IPS-15b (cell line): ENCODE data around the gene ADAMTS10.

Experiments used
- H3K27me3 ChIP-seq: one replicate; pipeline ENCODE4 v1.6.1; 2013; ENCODE audit warnings: low read length; ENCODE audit not compliant: control insufficient read depth, insufficient read depth
- H3K36me3 ChIP-seq: one replicate; pipeline ENCODE4 v1.6.1; 2013; ENCODE audit warnings: low read length; ENCODE audit not compliant: control insufficient read depth, insufficient read depth
- H3K4me1 ChIP-seq: one replicate; pipeline ENCODE4 v1.6.1; 2013; ENCODE audit warnings: mild to moderate bottlenecking, low read length; ENCODE audit not compliant: control insufficient read depth, insufficient read depth
- H3K4me3 ChIP-seq: one replicate; pipeline ENCODE4 v1.5.1; 2013; ENCODE audit warnings: low read depth, low read length
- H3K9ac ChIP-seq: one replicate; pipeline ENCODE4 v1.6.1; 2013; ENCODE audit warnings: low read depth, mild to moderate bottlenecking, low read length
- H3K9me3 ChIP-seq: one replicate; pipeline ENCODE4 v1.6.1; 2013; ENCODE audit warnings: mild to moderate bottlenecking, low read length; ENCODE audit not compliant: control insufficient read depth, insufficient read depth

Gene ADAMTS10

GRCh38 chr19:8610041-8610935 is at the start of gene ADAMTS10:
ADAMTS10 (minus strand) TSS chr19:8610715; CDS start chr19:8605710, 5,005 bp downstream.
- Histone ChIP-seq H3K27me3 (no peaks in the 10 kb centered on the region), H3K9ac (peak within 1 kb of the TSS; percentile 87), H3K36me3 (no peaks in the 10 kb centered on the region), H3K9me3 (no peaks in the 10 kb centered on the region), H3K4me1 (peaks cover 14% of the 10 kb centered on the region), H3K4me3 (peak within 1 kb of the TSS; percentile 95)

DNA sequence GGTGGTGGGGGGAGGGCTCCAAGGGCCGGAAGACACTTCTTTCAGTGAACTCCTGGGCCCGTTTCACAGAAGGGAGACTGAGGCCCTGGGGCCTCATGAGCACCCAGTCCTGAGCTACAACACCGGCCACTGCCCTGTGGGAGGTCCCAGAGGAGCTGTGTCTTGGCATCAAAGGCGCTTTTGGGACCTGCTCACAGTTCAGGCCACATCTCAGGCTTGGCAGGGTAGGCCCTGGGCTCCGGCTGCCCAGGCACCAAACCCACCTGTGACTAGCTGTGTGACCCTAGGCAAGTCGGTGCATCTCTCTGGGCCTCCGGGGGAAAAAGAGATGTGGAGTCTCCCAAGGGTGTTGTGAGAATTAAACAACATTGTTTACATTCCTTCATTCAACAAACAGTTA is 49.4 kb upstream of the ADAMTS10 start:
- Histone ChIP-seq H3K36me3 (no peaks in the 10 kb centered on the region), H3K9ac (no peak overlapping the region), H3K9me3 (no peaks in the 10 kb centered on the region), H3K4me3 (no peak overlapping the region), H3K4me1 (no peaks in the 10 kb centered on the region), H3K27me3 (peaks cover 6% of the 10 kb centered on the region)

DNA sequence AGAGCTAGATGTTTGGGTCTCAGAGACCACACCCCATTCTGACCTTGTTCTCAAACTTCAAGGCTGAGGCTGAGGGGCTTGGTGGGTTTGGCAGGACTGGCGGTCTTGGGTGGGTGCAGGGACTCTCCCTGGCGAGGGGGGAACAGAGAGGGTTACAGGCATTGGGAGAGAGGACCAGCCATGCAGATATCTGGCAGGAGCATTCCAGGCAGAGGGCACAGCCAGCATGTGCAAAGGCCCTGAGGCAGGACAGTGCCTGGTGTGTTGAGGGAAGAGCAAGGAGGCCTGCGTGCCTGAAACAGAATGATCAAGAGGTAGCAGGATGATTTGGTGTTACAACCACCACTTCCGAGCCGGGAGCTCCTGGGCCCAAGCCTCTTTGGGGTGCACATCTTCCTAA is 47.4 kb upstream of the ADAMTS10 start:
- Histone ChIP-seq H3K27me3 (peaks cover 6% of the 10 kb centered on the region), H3K4me1 (no peaks in the 10 kb centered on the region), H3K9ac (no peak overlapping the region), H3K9me3 (no peaks in the 10 kb centered on the region), H3K36me3 (no peaks in the 10 kb centered on the region), H3K4me3 (no peak overlapping the region)

DNA sequence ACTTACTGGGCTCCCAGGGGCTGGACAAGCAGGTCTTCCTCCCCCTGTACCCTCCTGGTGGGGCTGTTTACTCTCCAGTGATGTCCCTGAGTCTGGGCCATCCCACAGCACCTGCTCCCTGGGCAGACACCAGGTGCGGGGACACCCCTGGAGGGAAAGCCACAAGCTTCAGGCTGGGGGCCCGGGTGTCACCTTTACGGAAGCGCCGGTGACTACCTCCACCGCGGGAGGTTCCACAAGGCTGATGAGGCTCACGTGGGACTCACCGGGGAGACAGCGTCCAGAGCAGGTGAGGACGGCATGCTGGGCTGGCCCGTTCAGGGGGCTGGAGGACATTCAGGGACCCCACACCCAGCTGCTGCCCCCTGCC is 44.8 kb upstream of the ADAMTS10 start:
- no peak overlapping the region for H3K9ac ChIP-seq
- H3K4me1 ChIP-seq = no peaks in the 10 kb centered on the region
- no peaks in the 10 kb centered on the region for H3K9me3 ChIP-seq
- no peak overlapping the region for H3K4me3 ChIP-seq
- no peaks in the 10 kb centered on the region for H3K36me3 ChIP-seq
- H3K27me3 ChIP-seq = peaks cover 6% of the 10 kb centered on the region

- Histone ChIP-seq H3K9me3 (no peaks in the 10 kb centered on the region), H3K4me1 (no peaks in the 10 kb centered on the region), H3K27me3 (peaks cover 6% of the 10 kb centered on the region), H3K4me3 (no peak overlapping the region), H3K9ac (no peak overlapping the region), H3K36me3 (no peaks in the 10 kb centered on the region)
These were observed 44.2 kb upstream of the ADAMTS10 start for GRCh38 chr19:8654591-8655339.

DNA sequence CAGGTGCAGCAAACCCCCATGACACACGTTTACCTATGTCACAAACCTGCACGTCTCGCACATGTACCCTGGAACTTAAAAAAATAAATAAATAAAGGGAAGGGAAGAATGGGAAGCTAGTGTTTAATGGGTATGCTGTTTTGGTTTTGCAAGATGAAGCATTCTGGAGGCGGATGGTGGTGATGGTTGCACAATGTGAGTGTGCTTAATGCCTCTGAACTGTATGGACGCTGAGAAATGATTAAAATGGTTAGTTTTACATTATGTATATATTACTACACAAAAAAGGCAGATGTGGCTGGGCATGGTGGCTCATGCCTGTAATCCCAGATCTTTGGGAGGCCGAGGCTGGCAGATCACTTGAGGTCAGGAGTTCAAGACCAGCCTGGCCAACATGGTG is 37.7 kb upstream of the ADAMTS10 start:
- Histone ChIP-seq H3K27me3 (no peaks in the 10 kb centered on the region), H3K36me3 (no peaks in the 10 kb centered on the region), H3K4me1 (no peaks in the 10 kb centered on the region), H3K9ac (no peak overlapping the region), H3K4me3 (no peak overlapping the region), H3K9me3 (no peaks in the 10 kb centered on the region)

DNA sequence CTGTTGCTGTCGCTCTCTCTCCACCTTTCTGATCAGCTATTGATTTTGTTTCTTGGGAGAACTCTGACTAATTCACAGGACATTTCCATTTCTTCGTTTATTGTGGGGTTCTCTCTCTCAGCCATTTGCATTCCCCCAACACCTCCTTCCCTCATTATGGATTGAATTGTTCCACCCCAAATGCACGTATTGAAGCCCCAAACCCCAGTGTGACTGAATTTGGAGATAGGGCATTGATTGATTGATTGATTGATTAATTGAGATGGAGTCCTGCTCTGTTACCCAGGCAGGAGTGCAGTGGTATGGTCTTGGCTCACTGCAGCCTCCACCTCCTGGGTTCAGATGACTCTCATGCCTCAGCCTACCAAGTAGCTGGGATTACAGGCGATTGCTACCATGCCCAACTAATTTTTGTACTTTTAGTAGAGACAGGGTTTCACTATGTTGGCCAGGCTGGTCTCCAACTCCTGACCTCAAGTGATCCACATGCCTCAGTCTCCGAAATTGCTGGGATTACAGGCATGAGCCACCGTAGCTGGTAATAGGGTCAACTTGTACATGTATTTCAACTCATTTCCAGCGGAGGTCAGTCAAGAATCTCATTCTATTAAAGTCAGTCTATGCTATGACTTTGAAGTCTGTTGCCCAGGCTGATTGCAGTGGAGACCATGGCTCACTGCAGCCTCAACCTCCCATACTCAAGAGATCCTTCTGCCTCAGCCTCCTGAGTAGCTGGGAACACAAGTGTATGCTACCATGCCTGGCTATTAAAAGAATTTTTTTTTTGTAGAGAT is 33.5 kb upstream of the ADAMTS10 start:
- Histone ChIP-seq H3K36me3 (no peaks in the 10 kb centered on the region), H3K9me3 (no peaks in the 10 kb centered on the region), H3K4me3 (no peak overlapping the region), H3K9ac (no peak overlapping the region), H3K4me1 (no peaks in the 10 kb centered on the region), H3K27me3 (no peaks in the 10 kb centered on the region)

DNA sequence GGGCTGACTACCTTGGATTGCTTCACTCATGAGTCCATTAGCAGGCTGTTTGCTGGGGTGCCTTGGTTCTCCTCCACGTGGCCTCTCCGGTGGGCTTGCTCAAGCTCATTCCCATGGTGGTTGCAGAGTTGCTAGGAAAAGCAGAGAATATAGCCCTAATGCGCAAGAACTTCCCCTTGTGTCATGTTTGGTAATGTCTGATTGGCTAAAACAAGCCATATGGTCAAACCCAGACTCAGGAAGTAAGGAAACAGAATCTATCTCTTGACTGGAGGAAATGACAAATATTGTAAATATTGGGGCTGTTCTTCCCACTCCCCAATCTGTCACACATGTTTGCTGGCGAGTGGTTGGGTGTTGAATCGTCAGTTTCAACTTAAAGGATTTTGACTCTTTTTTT is 32.0 kb upstream of the ADAMTS10 start:
- H3K27me3 ChIP-seq = no peaks in the 10 kb centered on the region
- H3K4me3 ChIP-seq = no peak overlapping the region
- no peaks in the 10 kb centered on the region for H3K9me3 ChIP-seq
- H3K36me3 ChIP-seq = no peaks in the 10 kb centered on the region
- H3K9ac ChIP-seq = no peak overlapping the region
- no peaks in the 10 kb centered on the region for H3K4me1 ChIP-seq

DNA sequence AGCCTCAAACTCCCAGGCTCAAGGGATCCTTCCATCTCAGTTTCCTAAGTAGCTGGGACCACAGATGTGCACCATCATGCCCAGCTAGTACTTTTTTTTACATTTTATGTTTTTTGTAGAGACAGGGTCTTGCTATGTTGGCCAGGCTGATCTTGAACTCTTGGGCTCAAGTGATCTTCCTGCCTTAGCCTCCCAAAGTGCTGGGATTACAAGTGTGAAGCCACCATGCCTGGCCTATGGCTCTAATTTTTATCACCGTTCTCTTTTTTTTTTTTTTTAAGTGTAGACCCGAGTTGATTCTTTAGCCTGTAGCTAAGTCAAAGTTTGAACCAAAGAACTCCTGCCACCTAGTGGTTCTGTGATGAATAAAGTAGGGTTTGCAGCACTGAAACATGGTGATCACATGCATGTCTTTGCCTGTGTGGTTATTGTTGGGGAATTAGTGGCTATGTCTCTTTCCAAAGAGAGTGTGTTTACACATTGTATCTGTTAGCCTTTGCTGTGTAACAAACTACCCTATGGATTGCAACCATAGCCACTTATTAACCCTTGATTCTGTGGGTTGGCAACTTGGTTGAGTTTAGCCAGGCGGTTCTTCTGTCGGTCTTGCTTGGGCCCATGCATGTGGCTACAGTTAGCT is 31.5 kb upstream of the ADAMTS10 start:
- H3K9ac ChIP-seq = no peak overlapping the region
- H3K4me3 ChIP-seq = no peak overlapping the region
- no peaks in the 10 kb centered on the region for H3K4me1 ChIP-seq
- no peaks in the 10 kb centered on the region for H3K9me3 ChIP-seq
- H3K27me3 ChIP-seq = no peaks in the 10 kb centered on the region
- H3K36me3 ChIP-seq = no peaks in the 10 kb centered on the region

DNA sequence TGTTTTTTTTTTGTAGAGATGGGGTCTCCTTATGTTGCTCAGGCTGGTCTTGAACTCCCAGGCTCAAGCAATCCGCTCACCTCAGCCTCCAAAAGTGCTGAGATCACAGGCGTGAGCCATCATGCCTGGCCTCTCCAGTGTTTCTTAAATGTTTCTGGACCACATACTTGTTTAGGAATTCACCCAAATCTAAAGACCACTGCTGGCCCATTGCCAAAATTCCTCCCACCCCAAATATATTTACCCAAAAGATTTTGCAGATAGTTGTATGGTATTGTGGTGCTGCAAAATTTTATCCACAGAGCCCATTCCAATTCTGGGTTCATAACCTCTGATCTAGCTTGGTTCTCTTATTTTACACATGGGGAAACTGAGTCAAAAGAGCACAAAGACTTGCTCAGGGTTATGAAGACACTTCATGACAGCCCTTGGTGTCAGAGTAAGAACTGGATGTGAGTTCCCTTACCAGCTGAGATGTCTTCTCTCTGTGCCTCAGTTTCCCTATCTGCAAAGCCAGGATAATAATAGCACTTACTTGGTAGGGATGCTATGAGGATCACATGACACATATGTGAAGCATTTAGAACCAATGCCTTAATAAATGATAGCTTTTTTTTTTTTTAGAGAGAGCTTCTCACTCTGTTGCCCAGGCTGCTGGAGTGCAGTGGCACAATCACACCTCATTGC is 30.8 kb upstream of the ADAMTS10 start:
- H3K36me3 ChIP-seq = no peaks in the 10 kb centered on the region
- no peaks in the 10 kb centered on the region for H3K27me3 ChIP-seq
- no peaks in the 10 kb centered on the region for H3K9me3 ChIP-seq
- H3K4me3 ChIP-seq = no peak overlapping the region
- no peak overlapping the region for H3K9ac ChIP-seq
- H3K4me1 ChIP-seq = no peaks in the 10 kb centered on the region
